GM21423 (cell line): Measurements from ENCODE around the gene SMIM3.
"Not testable (repeated sequence)": the region's sequence is repeated elsewhere in the genome, so short reads cannot be mapped to it uniquely, and the experiment has no call there.

Source experiments
- ATAC-seq: cut with Tn5 transposase; IDR thresholded peaks from one replicate; pipeline ENCODE4 v1.9.1; 2021; ENCODE audit warnings: mild to moderate bottlenecking, moderate library complexity; ENCODE audit not compliant: unreplicated experiment

Gene SMIM3

GRCh38 chr5:150793423-150793888 lies 14.9 kb downstream of the SMIM3 start:
- ATAC-seq = not testable (repeated sequence)

DNA sequence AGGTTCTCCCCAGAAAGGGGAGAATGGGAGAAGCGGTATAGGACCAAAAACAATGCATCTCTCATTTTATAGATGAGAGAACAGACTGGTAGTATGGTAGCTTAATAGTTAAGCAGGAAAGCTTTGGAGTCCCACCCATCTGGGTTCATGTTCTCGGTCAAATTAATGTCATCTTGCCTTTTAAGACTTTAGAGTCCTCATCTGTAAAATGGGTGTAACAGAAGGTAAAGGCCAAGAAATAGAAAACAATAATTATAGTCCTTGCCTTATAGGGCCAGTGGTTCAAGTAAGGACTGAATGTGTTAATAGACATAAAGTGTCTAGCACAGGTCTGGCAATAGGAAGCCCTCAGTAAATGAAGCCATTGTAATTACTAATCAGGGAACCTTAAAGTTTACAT lies 16.4 kb downstream of the SMIM3 start:
- ATAC-seq = no peak

- no peak for ATAC-seq
These were observed 18.8 kb downstream of the SMIM3 start for GRCh38 chr5:150797384-150797783.

DNA sequence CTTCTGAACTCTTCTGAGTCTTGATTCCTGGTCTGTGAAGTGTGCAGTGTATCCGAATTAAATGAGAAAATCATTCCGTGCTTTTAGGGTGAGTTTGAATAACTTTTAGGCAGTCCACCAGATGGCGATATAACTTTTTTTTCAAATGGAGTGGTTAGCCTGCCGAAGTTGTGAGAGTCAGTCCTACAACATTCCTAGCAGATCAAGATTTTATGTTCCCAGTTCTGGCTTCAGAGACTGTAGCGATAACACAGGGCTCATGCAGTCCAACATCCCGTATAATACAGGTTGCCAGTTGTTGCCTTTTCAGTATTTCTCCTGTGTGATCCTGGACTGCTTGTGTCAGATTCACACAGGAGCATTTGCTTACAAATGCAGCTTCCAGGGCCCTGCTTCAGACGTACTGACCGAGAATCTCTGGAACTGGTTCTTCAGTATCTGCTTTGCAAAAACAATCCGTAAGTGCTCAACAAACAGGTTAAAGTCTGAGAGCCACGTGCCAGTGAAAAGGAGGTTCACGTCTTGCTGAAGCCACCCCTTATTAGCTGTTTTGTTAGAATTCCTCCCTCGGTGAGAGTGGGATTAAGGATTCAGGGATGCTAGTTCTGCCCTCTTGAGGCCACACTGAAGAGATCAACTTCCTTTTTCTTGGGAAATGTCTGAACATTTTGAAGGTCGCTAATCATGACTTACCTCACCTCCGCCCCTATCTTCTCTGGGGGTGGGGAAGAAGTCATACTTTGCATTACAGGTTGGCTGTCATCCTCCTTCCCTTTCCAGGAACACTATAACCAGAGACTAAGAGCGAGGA lies 22.8 kb downstream of the SMIM3 start:
- ATAC-seq = no peak

GRCh38 chr5:150804388-150804787 lies 25.8 kb downstream of the SMIM3 start:
- no peak for ATAC-seq

- no peak for ATAC-seq
These were observed 30.8 kb downstream of the SMIM3 start for GRCh38 chr5:150809363-150809762.

DNA sequence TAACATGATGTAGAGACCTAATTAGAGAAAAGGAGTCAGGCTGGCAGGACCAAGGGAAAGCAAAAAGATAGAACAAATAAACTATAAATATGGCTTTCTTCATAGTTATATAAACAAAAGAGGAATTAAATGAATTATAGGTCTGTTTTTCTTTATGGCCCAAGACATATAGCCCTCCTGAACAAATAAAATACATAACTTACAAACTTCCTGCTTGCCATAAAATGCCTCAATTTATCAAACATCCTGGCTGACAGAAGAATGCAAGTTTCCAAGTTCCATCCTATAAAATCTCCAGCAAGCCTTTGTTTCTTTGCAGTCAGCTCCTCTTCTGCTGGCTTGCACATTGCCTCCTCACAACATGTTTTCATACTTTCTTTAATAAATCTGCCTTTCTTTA lies 36.5 kb downstream of the SMIM3 start:
- ATAC-seq = no peak

- ATAC-seq = no peak
These were observed 38.4 kb downstream of the SMIM3 start for GRCh38 chr5:150816946-150817345.

DNA sequence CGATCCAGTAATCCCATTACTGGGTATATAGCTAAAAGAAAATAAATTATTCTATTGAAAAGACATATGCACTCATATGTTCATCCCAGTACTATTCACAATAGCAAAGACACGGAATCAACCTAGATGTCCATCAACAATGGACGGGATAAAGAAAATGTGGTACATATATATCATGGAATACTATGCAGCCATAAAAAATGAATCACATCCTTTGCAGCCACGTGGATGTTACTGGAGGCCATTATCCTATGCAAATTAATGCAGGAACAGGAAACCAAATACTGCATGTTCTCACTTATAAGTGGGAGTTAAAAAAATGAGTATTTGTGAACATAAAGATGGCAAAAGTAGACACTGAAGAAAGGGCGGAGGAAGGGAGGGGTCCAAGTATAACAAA lies 51.2 kb downstream of the SMIM3 start:
- no peak for ATAC-seq

- ATAC-seq = not testable (repeated sequence)
These were observed 53.3 kb downstream of the SMIM3 start for GRCh38 chr5:150831821-150832220.

DNA sequence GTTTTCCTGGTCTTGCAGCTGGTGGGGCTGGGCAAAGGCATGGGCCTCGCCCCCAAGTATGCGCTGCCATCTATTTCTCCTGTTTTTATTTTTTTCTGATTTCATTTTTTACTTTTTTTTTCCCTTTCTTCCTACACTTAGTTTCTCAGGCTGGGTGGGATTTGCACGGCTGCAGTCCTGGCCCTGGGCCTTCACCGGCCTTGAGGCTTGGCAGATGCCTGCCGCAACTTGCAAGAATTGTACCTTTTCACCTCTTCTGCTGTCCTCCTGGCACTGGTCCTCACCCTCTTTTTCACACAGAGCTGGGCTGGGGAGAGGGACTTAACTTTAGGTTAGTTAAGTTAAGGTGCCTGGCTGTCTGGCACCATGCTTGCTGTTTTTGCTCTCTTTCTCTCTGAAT lies 57.5 kb downstream of the SMIM3 start:
- no peak for ATAC-seq

- ATAC-seq = no peak
These were observed 58.1 kb downstream of the SMIM3 start for GRCh38 chr5:150836703-150837102.

DNA sequence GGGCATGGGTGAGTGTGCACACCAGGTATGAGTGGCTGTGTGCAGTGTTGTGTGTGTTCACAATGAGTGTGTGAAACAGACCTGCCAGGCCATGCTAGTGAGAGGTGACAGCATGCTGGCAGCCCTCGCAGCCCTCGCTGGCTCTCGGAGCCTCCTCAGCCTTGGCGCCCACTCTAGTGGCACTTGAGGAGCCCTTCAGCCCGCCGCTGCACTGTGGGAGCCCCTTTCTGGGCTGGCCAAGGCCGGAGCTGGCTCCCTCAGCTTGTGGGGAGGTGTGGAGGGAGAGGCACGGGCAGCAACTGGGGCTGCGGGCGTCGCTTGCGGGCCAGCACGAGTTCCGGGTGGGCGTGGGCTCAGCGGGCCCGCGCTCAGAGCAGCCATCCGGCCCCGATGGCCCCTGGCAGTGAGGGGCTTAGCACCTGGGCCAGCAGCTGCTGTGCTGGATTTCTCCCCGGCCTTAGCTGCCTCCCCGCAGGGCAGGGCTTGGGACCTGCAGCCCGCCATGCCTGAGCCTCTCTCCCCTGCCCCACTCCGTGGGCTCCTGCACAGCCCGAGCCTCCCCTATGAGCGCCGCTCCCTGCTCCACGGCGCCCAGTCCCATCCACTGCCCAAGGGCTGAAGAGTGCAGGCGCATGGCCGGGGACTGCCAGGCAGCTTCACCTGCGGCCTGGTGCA lies 66.8 kb downstream of the SMIM3 start:
- ATAC-seq = not testable (repeated sequence)

DNA sequence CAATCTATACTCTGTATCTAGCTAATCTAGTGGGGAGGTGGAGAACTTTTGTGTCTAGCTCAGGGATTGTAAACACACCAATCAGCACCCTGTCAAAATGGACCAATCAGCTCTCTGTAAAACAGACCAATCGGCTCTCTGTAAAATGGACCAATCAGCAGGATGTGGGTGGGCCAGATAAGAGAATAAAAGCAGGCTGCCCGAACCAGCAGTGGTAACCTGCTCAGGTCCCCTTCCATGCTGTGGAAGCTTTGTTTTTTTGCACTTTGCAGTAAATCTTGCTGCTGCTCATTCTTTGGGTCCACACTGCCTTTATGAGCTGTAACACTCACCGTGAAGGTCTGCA lies 67.7 kb downstream of the SMIM3 start, which contains the start of gene IRGM:
IRGM (plus strand) TSS at position 214 of the 346 bp plus-strand sequence. CDS start 1,603 bp downstream, outside the sequence.
- not testable (repeated sequence) for ATAC-seq
